HG02759 (cell line): ENCODE measurements around the gene COL16A1.

Experiments used
- ATAC-seq: cut with Tn5 transposase; IDR thresholded peaks from one replicate; pipeline ENCODE4 v1.9.1; 2021; ENCODE audit warnings: mild to moderate bottlenecking, moderate library complexity; ENCODE audit not compliant: unreplicated experiment

The COL16A1 gene

DNA sequence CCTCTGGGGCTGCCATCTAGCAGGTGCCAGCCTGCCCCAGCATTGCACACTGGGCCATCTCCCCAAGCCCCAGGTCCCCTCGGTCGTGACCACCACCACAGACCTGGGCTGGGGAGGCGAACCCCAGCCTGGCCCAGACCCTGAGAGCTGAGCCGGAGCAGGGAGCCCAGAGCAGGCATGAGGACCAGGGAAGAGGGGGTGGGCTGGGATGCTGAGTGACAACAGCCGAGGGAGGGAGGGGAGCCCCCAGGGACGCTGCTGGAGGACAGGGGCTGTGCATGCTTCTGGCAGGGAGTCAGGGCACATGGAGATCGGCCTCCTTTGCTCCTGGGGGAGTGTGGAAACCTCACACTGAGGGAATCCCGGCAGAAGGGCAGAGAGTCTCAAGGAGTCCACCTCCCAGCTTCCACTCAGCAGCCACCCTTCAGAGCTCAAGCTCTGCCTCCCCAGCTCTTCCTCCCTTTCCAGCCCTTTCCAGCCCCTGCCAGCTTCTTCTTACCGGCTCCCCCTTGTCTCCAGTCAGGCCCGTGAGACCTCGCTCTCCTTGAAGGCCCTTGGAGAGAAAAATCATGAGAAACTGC is 35.4 kb downstream of the COL16A1 start:
- no peak for ATAC-seq

DNA sequence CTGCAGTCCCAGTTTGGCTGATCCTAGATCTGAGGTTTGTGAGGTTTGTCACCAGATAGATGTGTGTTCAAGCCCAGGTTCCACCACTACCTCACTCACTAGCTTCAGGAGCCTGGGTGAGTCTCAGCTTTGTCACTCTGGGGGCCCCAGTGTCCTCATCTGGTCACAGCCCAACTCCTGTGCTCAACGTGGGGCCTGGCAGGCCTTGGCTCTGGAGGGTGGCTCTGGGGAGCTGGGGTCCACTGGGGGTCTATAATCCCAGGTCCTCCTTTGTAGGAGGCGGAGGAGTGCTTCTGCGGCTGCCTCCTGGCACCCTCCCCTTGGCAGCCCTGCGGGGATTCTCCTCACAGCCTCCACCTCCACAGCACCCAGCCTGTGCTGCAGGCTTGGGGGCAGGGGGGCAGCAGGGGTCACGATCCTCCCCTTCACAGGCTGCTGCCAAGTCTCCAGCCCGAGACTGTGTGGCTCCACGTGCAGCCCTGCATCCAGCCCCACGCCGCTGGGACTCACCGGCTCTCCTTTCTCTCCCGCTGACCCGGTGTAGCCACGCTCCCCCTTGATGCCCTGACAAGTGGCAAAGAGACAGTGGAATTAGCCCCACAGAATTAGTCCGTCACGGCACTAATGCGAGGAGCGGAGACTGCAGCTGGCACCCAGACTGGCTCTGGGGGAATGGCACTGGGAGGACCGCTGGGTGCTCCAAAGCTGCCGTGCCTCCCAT is 36.6 kb downstream of the COL16A1 start:
- ATAC-seq, result no peak

DNA sequence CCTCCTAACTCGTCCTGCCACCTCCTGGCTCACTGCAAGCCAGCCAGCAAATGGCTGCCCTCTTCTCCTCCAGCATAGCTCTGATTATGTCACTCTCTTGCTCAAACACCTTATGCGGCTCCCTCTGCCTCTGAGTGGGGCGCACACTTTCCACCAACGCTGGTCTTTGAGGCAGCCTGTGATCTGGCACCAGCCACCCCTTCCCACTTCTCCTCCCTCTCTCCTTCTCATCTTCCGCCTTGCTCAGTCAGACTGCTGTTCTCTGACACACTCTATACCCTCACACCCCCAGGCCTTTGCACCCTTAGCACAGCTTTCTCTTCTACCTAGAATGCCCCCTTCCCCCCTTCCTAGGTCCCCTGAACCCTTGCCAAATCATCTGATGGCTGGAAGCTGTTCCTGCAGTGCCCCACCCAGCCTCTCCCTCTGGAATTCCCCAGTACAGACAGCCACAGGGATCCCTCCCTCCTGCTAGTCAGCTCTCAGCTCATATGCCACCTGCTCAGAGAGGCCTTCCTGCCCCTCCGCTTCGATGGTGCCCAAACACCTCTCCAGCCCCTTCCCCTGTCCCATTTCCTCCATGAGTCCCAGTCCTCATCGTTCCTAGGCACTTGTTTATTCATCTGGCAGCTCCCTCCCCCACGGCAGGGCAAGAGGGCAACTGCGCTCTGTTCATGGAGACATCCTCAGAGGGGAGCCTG is 37.4 kb downstream of the COL16A1 start:
- ATAC-seq, result no peak

DNA sequence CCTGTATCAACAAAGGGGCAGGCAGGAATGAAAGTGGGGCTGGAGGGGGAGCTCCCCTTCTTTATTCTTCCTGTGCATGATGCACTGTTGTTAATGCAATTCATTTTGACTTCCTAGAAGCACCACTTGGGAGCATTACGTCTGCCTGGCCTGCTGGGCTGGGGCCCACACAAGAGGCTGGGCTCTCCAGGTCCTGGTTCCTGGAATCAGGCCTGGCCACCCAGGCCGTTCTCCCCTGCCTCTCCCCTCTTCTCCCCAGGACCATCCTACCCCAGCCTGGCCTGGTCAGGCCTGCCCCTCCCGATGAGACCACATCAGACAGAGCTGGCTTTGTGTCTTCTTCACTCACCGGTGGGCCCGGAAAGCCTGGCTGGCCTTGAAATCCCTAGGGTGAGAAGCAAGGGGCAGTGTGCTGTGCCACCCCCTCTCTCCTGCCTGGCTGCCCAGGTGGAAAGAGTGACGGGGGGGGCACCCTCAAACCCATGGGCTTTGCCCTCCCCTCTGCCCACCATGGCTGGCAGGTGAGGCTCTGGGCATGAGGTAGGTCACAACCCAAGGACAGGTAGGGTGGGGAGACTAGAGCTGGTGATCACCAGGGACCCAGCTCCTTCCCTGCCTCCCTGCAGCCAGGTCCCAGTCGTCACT is 38.5 kb downstream of the COL16A1 start:
- ATAC-seq, result no peak

DNA sequence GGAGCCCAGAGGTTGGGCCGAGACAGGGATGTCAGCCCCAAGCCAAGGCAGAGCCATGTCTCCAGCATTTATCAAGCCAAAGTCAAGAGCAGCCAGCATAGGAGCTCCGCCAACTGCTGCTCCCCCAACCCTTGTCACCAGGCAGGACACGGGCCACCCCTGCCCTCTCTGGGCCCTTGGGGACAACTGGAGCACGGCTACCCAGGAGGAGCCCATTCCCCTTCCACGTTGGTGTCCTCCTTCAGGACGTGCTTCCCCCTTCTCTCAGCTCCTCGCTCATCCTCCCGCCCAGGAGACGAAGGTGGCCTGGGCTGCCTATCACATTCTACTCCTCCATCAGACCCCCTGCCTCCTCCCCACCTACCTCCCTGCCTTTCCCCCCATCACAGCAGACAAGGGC is 39.3 kb downstream of the COL16A1 start:
- ATAC-seq, result no peak

DNA sequence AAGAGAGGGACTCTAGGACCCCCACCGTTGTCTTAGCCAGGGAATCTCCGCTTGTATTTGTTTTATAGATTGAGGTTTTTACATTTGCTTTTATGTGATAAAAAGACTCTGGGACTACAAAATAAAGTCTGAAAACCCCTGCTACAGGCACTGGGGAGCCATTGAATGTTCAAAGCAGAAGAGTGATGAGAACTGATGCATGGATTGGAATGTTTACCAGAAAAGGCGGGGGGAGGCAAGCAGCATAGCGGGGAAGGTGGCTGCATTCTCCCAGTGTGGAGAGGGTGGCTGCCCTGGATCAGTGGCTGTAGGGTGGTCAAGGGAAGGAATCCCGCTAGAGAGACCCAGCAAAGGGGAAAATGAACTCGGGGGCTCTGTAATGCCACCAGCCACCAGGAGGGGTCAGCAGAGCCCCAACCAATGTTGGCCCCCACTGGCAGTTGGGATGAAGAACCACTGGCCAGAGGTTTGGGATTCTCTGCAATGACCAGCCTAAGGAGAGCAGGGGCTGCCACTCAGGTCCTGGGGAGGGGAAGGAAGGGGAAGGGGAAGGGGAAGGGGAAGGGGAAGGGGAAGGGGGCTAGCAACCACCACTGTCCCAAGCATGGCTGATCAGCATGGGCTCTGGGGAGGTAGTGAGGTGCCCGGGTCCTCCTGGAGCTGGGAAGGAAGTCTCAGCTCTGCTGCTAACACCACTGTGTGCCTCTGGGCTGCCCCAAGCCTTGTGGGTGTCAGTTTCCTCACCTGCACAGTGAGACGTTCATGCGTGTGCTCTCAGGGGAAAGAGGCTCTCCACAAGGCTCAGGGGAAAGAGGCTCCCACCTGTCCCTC is 40.0 kb downstream of the COL16A1 start:
- no peak for ATAC-seq

DNA sequence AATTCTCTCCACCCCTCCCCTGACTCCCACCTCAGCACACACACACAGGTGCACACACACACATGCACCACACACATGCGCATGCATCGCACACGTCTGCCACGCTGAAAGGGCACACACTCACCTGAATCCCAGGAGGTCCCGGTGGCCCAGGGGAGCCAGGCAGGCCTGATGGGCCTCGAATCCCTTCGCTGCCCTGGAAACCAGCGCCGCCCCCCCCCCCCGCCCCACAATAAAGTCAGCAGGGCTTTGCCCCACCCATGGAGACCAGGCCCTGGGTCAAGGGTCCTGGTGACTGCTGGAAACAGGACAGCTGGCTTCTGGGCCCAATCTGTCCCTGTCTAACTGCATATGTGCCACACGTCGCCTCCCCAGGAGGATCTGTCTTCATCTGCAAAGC is 41.4 kb downstream of the COL16A1 start:
- no peak for ATAC-seq

DNA sequence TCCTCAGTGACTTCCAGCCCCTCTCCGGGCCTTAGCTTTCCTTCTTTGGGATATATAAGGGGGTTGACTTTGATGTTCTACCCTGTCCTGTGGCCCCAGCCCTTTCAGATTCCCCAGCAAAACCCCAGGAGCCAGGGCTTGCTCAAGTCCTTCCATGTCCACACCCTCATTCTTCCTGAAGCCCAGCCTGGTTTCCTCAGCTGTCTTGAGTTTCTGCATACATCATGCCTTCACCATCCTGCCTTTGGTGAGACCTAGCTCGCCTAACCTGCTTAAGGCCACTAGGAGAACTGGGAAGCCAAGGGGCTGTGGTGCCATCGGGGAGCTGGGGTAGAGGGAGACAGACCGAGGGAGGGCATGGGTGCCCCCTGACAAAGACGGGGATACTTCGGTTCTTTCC is 42.0 kb downstream of the COL16A1 start:
- no peak for ATAC-seq

DNA sequence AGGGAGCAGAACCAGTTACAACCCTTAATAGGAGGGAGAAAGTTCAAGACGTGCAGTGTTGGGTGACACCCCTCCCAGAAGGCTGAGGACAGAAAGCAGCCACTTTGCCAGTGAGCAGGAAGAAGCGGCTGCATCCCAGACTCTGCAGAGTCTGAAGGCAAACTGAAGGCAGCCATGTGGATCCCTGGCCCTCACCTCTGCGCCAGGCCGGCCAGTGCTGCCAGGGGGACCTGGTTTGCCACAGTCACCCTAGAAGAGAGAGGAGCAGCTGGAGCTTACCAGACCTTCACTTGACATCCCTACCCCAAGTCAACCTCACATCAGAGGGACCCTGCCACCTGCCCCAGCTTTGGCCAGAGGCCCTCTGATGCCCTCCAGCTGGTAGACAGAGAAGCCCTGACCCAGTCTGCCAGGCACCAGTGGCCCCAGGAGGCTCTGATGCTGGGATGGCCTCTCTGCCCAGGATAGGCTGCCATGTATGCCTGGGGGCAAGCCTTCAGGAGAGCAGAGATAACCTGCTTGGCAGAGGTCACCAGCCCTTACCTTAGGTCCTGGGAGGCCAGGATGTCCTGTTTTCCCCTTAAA is 42.9 kb downstream of the COL16A1 start:
- ATAC-seq, result no peak

DNA sequence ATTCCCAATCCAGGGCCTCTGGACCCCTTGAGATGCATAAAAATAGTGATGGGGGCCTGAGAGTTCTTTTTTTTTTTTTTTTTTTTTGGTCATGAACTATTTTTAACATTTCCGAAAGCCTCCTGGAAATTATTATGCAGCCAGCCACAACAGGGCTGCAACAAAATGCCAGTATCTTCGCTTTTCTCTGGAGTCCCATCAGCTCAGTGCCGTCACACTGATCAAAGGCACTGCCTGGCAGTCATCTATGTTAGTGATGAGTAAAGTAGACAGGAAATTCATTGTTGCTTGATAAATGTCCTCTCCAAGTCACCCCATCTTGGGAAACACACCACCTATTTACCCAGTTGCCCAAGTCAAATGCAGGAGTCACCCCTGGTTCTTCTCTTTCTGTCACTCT is 43.9 kb downstream of the COL16A1 start:
- no peak for ATAC-seq

DNA sequence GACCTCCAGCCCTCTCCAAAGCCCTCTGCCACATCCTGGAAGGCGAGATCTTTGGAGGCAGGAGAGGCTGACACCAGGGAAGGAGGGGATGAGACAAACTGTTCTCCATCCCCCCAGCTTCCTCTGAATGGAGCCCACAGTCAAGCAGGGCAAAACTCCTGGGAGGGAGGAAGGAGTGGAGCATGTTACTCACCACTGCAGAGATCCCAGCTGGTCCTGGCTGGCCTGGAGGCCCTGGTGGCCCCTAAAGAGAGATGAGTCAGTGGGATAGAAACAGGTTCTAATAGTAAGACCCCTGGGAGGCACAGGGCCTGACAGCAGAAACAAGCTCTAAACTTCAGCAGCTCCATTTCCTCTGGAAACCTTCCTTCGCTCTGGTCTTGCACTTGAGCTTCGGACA is 45.1 kb downstream of the COL16A1 start:
- no peak for ATAC-seq

DNA sequence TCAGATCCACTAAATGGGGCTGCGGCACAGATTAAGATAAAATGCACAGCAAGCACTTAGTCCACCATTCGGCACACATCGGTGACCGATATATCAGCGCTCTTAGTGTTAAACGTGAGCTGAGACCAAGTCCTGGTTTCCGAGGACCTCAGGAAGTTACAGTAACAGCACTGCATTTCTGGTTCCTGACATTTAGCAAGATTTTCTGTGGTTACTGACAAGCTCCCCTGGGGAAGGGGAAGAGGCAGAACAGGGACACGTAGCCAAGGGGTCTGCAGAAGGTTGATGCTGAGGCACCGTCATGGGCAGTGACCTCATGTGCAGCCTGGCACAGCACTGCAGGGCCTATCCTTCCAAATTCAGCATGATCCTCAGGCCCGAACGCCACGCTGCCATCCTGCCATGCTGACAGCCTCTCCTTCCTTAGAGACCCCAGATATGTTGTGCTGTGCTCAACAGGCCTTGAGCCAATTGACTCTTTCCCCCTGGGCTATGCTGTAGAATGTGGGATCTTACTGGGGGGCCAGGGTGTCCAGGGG is 45.8 kb downstream of the COL16A1 start:
- no peak for ATAC-seq

DNA sequence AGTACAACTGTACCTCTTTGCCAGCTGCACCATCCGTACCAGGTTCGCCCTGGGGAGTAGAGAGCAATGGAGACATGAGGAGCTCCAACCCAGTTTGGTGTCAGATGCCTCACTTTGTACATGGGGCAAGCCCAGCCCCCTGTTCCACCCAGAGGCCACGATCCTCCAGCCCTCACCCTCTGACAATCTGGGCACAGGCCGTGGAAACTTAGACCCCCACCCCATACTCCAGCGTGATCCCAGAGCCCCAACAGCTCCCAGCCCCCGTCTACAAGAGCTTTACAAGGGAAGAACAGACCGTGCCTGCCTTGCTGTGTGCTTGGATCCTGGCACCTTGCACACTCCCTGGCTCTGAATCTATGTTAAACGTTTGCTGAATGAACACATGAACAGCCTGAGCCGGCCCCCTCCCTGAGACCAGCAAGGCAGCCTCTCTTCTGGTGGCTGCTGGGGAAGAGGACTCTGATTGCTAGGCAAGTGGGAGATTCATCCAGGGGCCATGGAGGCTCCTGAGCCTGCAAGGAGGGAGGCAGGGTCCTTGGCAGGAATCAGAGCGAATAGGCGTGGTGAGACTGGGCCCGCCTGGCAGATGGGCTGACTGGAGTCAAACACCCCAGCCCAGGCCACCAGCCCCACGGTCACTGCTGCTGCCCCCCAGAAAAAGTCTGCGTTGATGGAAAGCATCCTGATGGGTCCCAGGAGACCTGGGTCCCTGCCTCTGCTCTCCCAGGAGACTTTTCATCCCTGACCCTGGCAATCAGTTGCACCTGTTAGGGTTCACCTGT is 46.6 kb downstream of the COL16A1 start:
- ATAC-seq, result no peak

DNA sequence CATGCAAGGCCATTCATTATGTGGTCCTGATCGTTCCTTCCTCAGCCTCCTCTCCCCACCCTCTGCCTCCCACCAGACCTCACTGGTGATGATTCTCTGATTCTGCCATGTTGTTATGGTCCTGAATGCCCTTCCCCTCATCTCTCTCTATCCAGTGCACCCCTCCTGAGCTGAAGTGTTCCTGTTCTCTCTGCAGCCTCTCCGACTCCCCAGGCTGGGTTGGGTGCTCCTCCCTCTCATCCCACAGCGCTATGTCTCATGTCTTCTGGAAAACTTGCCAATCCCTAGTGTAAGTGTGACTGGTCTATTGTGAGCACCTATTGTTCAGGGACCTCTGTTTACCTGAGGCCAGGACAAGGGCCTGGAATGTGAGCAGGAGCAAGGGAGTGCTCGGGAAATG is 48.1 kb downstream of the COL16A1 start:
- ATAC-seq, result no peak

DNA sequence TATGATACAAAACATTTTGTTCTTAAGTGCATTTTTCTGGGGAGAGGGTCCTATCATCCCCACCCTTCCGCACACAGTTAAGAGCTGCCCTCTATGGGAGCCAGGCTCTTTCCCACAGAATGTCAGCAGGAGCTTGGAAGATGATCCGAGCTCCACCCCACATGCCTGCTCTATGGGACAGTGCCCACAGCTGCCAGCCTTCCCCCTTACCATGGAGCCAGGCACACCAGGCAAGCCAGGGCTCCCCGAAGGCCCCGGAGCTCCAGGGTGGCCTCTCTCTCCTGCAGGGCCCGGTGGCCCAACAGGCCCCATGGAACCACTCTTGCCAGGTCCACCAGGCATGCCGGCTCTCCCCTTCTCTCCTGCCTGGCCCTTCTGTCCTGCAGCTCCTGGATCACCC is 48.7 kb downstream of the COL16A1 start:
- no peak for ATAC-seq

DNA sequence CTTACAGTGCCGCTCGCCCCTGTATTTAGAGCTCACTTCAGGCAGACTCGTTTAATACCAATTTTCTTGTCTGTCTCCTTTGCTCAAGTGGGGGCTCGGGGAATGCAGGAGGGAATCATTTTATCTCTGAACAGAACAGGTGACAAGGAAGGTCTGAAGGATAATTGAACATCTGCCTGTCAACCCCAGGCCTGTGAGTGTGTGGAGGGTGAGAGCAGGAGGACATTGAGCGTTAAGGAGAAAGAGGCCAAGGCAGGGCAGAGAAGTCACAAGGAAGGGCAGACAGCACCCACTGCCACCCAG is 49.4 kb downstream of the COL16A1 start:
- no peak for ATAC-seq

DNA sequence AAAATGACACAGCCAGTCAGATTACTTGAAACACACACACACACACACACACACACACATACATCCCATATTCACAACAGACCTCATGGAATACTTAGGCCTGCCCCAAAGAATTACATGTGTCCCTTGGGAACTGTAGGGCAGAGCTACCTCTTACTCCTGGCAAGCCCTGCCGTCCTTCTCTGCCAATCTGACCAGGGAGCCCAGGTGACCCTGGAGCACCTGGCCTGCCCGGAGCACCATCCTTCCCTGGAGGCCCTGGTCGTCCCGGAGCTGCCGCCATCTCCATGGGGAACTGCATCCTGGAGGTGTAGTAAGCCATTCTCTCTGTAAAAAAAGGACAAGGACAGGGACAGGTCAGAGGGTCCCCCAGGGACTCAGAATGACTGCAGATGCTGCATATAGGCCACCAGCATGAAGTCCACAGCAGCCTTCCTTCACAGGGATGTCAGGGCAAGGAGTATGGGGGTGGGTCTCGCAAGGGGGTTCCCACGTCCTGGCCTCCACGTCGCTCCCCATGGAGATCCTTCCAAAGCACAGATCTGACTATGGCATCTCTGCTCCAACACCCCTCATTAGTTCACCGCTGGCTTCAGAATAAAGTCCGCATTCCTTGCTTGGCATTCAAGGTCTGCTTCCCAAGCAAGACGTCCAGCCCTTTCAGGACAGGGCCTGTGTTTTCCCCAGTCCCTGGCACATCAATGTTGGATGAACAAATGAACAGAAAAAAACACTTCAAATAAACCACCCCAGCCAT is 49.9 kb downstream of the COL16A1 start:
- ATAC-seq, result no peak

DNA sequence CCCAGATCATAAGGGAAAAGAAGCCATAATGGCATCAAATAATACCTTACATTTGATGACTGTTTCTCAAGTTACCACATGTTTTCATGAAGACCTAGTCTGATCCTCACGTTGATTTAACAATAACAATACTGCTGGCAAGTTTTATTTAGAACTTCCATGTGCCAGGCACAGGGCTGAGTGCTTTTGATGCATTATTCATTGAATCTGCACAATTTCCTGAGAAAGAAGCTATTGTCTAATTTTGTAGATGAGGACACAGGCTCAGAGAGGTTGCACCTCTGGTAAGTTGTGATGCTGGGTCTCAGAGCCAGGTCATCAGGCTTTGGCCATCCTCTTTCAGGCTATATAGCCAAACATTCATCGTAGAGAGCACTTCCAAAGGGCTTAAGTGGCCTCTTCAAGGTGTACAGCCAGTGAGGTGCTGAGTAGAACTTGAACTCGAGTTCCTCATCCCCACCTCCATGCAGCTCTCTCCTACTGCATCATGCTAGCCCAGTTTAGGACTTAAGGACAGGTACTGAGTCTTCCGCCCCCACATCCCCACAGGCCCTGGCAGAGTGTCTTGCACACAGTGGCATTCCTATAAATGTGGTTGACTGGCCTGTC is 50.8 kb downstream of the COL16A1 start:
- no peak for ATAC-seq

DNA sequence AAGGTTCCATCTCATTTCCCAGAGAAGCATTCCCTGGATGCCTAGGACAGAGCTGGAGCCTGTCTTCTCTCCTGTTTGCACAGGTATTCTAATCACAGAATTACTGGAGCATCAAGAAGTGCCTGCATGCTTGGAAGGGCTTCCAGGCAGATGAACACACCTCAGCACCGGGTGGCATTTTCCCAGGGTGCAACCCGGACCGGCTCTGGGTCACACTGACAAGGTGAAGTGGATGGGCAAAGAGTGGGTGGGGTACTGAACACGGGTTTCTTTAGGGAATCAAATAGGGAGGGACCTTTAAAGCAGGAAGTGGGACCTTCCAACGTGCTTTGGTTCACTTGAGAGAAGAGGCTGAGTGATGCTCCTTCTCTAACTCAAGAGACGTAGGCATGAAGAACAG is 52.1 kb downstream of the COL16A1 start:
- no peak for ATAC-seq
